CD4-positive, alpha-beta memory T cell (primary cell): ENCODE measurements around the gene KHSRP. TPM values are rescaled to one million over a fixed set of nuclear protein-coding genes. Genes with fewer than 3 reads are reported as not detected.

Experiments
- CTCF ChIA-PET: fragments of 350-600 bp; sonication (Branson Sonifier 250); formaldehyde crosslinking; loops from one replicate; lab custom pipeline; 2021; ENCODE audit warnings: inconsistent platforms; ENCODE audit not compliant: partially characterized antibody; lab: Charles Lee
- POLR2A ChIA-PET: fragments of 350-600 bp; sonication (Branson Sonifier 250); formaldehyde crosslinking; loops from one replicate; lab custom pipeline; 2021; ENCODE audit not compliant: partially characterized antibody; lab: Charles Lee
- DNase-seq, 5 donors: peaks; one replicate each; pipeline versions ENCODE4 v3.0.0 to v3.0.0-alpha.2; 2020 to 2022; ENCODE audit warnings: mixed read lengths in 1 of 5
- H3K27ac ChIP-seq: one replicate; pipeline ENCODE4 v1.7.0; 2013; ENCODE audit warnings: low read depth, low read length
- H3K27me3 ChIP-seq: 2 replicates; pipeline ENCODE4 v1.7.0; 2013; ENCODE audit warnings: mild to moderate bottlenecking, low read length, moderate library complexity; ENCODE audit not compliant: insufficient read depth
- H3K36me3 ChIP-seq: 2 replicates; pipeline ENCODE4 v1.7.0; 2013; ENCODE audit warnings: mild to moderate bottlenecking, low read length, moderate library complexity; ENCODE audit not compliant: insufficient read depth
- H3K4me1 ChIP-seq: 2 replicates; pipeline ENCODE4 v1.7.0; 2013; ENCODE audit warnings: mild to moderate bottlenecking, low read length, moderate library complexity; ENCODE audit not compliant: insufficient read depth
- H3K4me3 ChIP-seq, 2 donors: one replicate each; pipeline ENCODE4 v1.7.0; 2013; ENCODE audit warnings: low read length in 2 of 2, mild to moderate bottlenecking in 1 of 2
- H3K9me3 ChIP-seq, 2 donors: one replicate each; pipeline ENCODE4 v1.7.0; 2013; ENCODE audit warnings: low read length in 2 of 2, control low read depth in 1 of 2; ENCODE audit not compliant: control insufficient read depth in 1 of 2
- H3K27ac Mint-ChIP-seq, 7 donors: one replicate each; pipeline ENCODE4 v1.8.0; 2020 to 2021; ENCODE audit warnings: mixed read lengths in 7 of 7, mild to moderate bottlenecking in 6 of 7, inconsistent platforms in 3 of 7, moderate library complexity in 3 of 7
- H3K27me3 Mint-ChIP-seq, 2 donors: one replicate each; pipeline ENCODE4 v1.8.0; 2020 to 2021; ENCODE audit warnings: mixed read lengths in 2 of 2
- H3K36me3 Mint-ChIP-seq, 2 donors: one replicate each; pipeline ENCODE4 v1.8.0; 2020 to 2021; ENCODE audit warnings: mixed read lengths in 2 of 2, inconsistent platforms in 1 of 2, mild to moderate bottlenecking in 1 of 2
- H3K4me1 Mint-ChIP-seq, 4 donors: one replicate each; pipeline ENCODE4 v1.8.0; 2020 to 2021; ENCODE audit warnings: mixed read lengths in 4 of 4, mild to moderate bottlenecking in 1 of 4
- H3K4me3 Mint-ChIP-seq, 8 donors: one replicate each; pipeline ENCODE4 v1.8.0; 2020 to 2021; ENCODE audit warnings: mixed read lengths in 8 of 8, mild to moderate bottlenecking in 7 of 8, moderate library complexity in 6 of 8, inconsistent platforms in 3 of 8
- H3K9me3 Mint-ChIP-seq, 8 donors: one replicate each; pipeline ENCODE4 v1.8.0; 2020 to 2021; ENCODE audit warnings: mixed read lengths in 8 of 8, mild to moderate bottlenecking in 5 of 8, inconsistent platforms in 3 of 8, moderate library complexity in 1 of 8
- intact Hi-C: fragments of 100-400 bp; cut with micrococcal nuclease; formaldehyde crosslinking; loops from one replicate; pipeline ENCODE4 v1.15.1; 2023
- polyA plus RNA-seq, 2 donors: library from polyadenylated mRNA; unstranded; fragments of 300-500 nt; fragmentation: Illumina TruSeq; gene quantifications; one replicate each; pipeline ENCODE4 v1.2.3, GENCODE V29; 2021
- total RNA-seq, 2 experiments: library from RNA; stranded (reverse); gene quantifications; one replicate each; pipeline ENCODE4 v1.2.3, GENCODE V29; 2021

KHSRP gene
- total RNA-seq (100 to 1,000 TPM; 168 to 169 TPM), polyA plus RNA-seq (10 to 100 TPM in 1 of 2 donors, 1 to 10 TPM in 1; 4.3 to 25.3 TPM)

- intact Hi-C loops, result loop anchor here (10.0 kb wide), 1 partner anchor 80 kb away; the partner anchor contains the start of gene TUBB4A
- no peaks in the 10 kb centered on the region for H3K9me3 ChIP-seq
- peak within 1 kb of the TSS; percentile 66 for H3K27ac ChIP-seq
- peak in 2 of 5 donors; percentile 13 to 47 for DNase-seq
- H3K27me3 ChIP-seq, result no peaks in the 10 kb centered on the region
- ChIA-PET POLR2A (interaction anchor here (0.6 to 3.8 kb wide), 20 partner anchors 12 to 1633 kb away, joined by 3 to 30 read pairs (median 4); partner anchors contain the start of genes ALKBH7, CLPP, DENND1C and FEM1A), CTCF (interaction anchor here (1.0 to 1.1 kb wide), 3 partner anchors 92 to 438 kb away, joined by 3 read pairs; no protein-coding TSS in a partner anchor)
- peak within 1 kb of the TSS; percentile 69 to 71 for H3K4me3 ChIP-seq
- peaks cover 16 to 37% (median 29%) of the 10 kb centered on the region in 4 donors for H3K4me1 Mint-ChIP-seq
- H3K9me3 Mint-ChIP-seq, result peaks cover 0 to 2% (median 0%) of the 10 kb centered on the region in 8 donors
- H3K27ac Mint-ChIP-seq, result peak within 1 kb of the TSS; percentile 90 to 99 (median 94)
- peak within 1 kb of the TSS; percentile 87 to 92 (median 89) for H3K4me3 Mint-ChIP-seq
- peaks cover 39% of the 10 kb centered on the region for H3K4me1 ChIP-seq
- H3K36me3 ChIP-seq, result peaks cover 32% of the 10 kb centered on the region
- H3K27me3 Mint-ChIP-seq, result no peaks in the 10 kb centered on the region
- peaks cover 13 to 38% of the 10 kb centered on the region in 2 donors for H3K36me3 Mint-ChIP-seq
These were observed at the start of gene KHSRP for GRCh38 chr19:6424195-6424938. KHSRP (minus strand) TSS chr19:6424811; CDS start chr19:6424701, 110 bp downstream.

- Histone ChIP-seq H3K9me3 (no peaks in the 10 kb centered on the region), H3K27me3 (no peaks in the 10 kb centered on the region), H3K27ac (no peak overlapping the region), H3K4me3 (no peak overlapping the region), H3K4me1 (peaks cover 4% of the 10 kb centered on the region), H3K36me3 (peaks cover 35% of the 10 kb centered on the region)
- POLR2A ChIA-PET, result interaction anchor here (0.9 to 2.1 kb wide), 2 partner anchors 8 to 390 kb away, joined by 3 to 19 read pairs; partner anchors contain the start of gene DENND1C
- no peak overlapping the region for H3K27ac Mint-ChIP-seq
- CTCF ChIA-PET, result no interaction called here
- no peak for DNase-seq
- no peak overlapping the region for H3K4me3 Mint-ChIP-seq
- H3K4me1 Mint-ChIP-seq, result peaks cover 0 to 5% (median 2%) of the 10 kb centered on the region in 4 donors
- peaks cover 15 to 27% of the 10 kb centered on the region in 2 donors for H3K36me3 Mint-ChIP-seq
- no peaks in the 10 kb centered on the region for H3K9me3 Mint-ChIP-seq
- no peaks in the 10 kb centered on the region for H3K27me3 Mint-ChIP-seq
- intact Hi-C loops, result no loop called here
These were observed 49.0 kb upstream of the KHSRP start for GRCh38 chr19:6473647-6474046.

GRCh38 chr19:6472713-6473112 is 48.1 kb upstream of the KHSRP start:
- H3K4me1 ChIP-seq, result no peaks in the 10 kb centered on the region
- H3K4me1 Mint-ChIP-seq, result peaks cover 0 to 7% (median 3%) of the 10 kb centered on the region in 4 donors
- H3K9me3 Mint-ChIP-seq, result no peaks in the 10 kb centered on the region
- no peak for DNase-seq
- no peak overlapping the region for H3K27ac ChIP-seq
- intact Hi-C loops, result no loop called here
- H3K36me3 ChIP-seq, result peaks cover 35% of the 10 kb centered on the region
- H3K27me3 Mint-ChIP-seq, result no peaks in the 10 kb centered on the region
- no peak overlapping the region for H3K4me3 Mint-ChIP-seq
- no peaks in the 10 kb centered on the region for H3K9me3 ChIP-seq
- ChIA-PET POLR2A (interaction anchor here (0.9 to 2.1 kb wide), 2 partner anchors 9 to 391 kb away, joined by 3 to 19 read pairs; partner anchors contain the start of gene DENND1C), CTCF (interaction anchor here (0.7 kb wide), 1 partner anchor 82 kb away, joined by 5 read pairs; no protein-coding TSS in a partner anchor)
- no peaks in the 10 kb centered on the region for H3K27me3 ChIP-seq
- H3K27ac Mint-ChIP-seq, result peak overlapping the region in 1 of 7 donors; percentile 35
- H3K36me3 Mint-ChIP-seq, result peaks cover 19 to 30% of the 10 kb centered on the region in 2 donors
- no peak overlapping the region for H3K4me3 ChIP-seq

- H3K4me1 ChIP-seq, result no peaks in the 10 kb centered on the region
- ChIA-PET CTCF (no interaction called here), POLR2A (interaction anchor here (1.0 kb wide), 1 partner anchor 9 kb away, joined by 3 read pairs; no protein-coding TSS in a partner anchor)
- H3K27me3 Mint-ChIP-seq, result no peaks in the 10 kb centered on the region
- peak overlapping the region in 2 of 7 donors; percentile 10 to 57 for H3K27ac Mint-ChIP-seq
- H3K27me3 ChIP-seq, result no peaks in the 10 kb centered on the region
- no peaks in the 10 kb centered on the region for H3K9me3 ChIP-seq
- H3K36me3 ChIP-seq, result peaks cover 26% of the 10 kb centered on the region
- H3K4me1 Mint-ChIP-seq, result peaks cover 0 to 10% (median 1%) of the 10 kb centered on the region in 4 donors
- H3K27ac ChIP-seq, result no peak overlapping the region
- no peak overlapping the region for H3K4me3 Mint-ChIP-seq
- H3K36me3 Mint-ChIP-seq, result peaks cover 18 to 31% of the 10 kb centered on the region in 2 donors
- H3K4me3 ChIP-seq, result no peak overlapping the region
- H3K9me3 Mint-ChIP-seq, result no peaks in the 10 kb centered on the region
- no peak for DNase-seq
- intact Hi-C loops, result no loop called here
These were observed 46.5 kb upstream of the KHSRP start for GRCh38 chr19:6471076-6471475.

- intact Hi-C loops, result no loop called here
These were observed 45.6 kb upstream of the KHSRP start for GRCh38 chr19:6470173-6470572.

GRCh38 chr19:6467384-6467783 is 42.8 kb upstream of the KHSRP start:
- DNase-seq, result no peak

More at GRCh38 chr19:6470173-6470572, 45.6 kb upstream of the KHSRP start:
- H3K36me3 Mint-ChIP-seq, result peaks cover 15 to 31% of the 10 kb centered on the region in 2 donors
- no peak overlapping the region for H3K4me3 Mint-ChIP-seq
- peaks cover 18% of the 10 kb centered on the region for H3K36me3 ChIP-seq
- H3K4me1 Mint-ChIP-seq, result peaks cover 0 to 13% (median 2%) of the 10 kb centered on the region in 4 donors
- no peaks in the 10 kb centered on the region for H3K27me3 ChIP-seq
- DNase-seq, result no peak
- ChIA-PET POLR2A (interaction anchor here (2.2 kb wide), 1 partner anchor 11 kb away, joined by 10 read pairs; the partner anchor contains the start of gene DENND1C), CTCF (no interaction called here)
- H3K27ac ChIP-seq, result no peak overlapping the region
- H3K9me3 ChIP-seq, result no peaks in the 10 kb centered on the region
- H3K27ac Mint-ChIP-seq, result peak overlapping the region in 1 of 7 donors; percentile 72
- H3K27me3 Mint-ChIP-seq, result no peaks in the 10 kb centered on the region
- no peaks in the 10 kb centered on the region for H3K4me1 ChIP-seq
- H3K4me3 ChIP-seq, result no peak overlapping the region
- H3K9me3 Mint-ChIP-seq, result no peaks in the 10 kb centered on the region

More at GRCh38 chr19:6467384-6467783, 42.8 kb upstream of the KHSRP start:
- POLR2A ChIA-PET, result interaction anchor here (0.8 to 1.2 kb wide), 2 partner anchors 16 to 43 kb away, joined by 3 read pairs; partner anchors contain the start of gene KHSRP
- H3K27me3 Mint-ChIP-seq, result no peaks in the 10 kb centered on the region
- peaks cover 10 to 29% of the 10 kb centered on the region in 2 donors for H3K36me3 Mint-ChIP-seq
- no peak overlapping the region for H3K4me3 ChIP-seq
- H3K27ac ChIP-seq, result no peak overlapping the region
- H3K36me3 ChIP-seq, result peaks cover 10% of the 10 kb centered on the region
- H3K27me3 ChIP-seq, result no peaks in the 10 kb centered on the region
- H3K9me3 Mint-ChIP-seq, result no peaks in the 10 kb centered on the region
- intact Hi-C loops, result no loop called here
- no peaks in the 10 kb centered on the region for H3K9me3 ChIP-seq
- peak overlapping the region in 4 of 7 donors; percentile 22 to 46 (median 41) for H3K27ac Mint-ChIP-seq
- peaks cover 6 to 21% (median 12%) of the 10 kb centered on the region in 4 donors for H3K4me1 Mint-ChIP-seq
- CTCF ChIA-PET, result no interaction called here
- H3K4me3 Mint-ChIP-seq, result no peak overlapping the region
- peaks cover 13% of the 10 kb centered on the region for H3K4me1 ChIP-seq
